K562 (cell line): ENCODE measurements around the gene FNDC4. TPM values are rescaled to one million over a fixed set of nuclear protein-coding genes. Genes with fewer than 3 reads are reported as not detected.
"Not testable (repeated sequence)": the region's sequence is repeated elsewhere in the genome, so short reads cannot be mapped to it uniquely, and the experiment has no call there.

Source experiments
- DPF2 ChIP-seq: fragments of 450-650 bp; IDR thresholded peaks from 2 replicates; pipeline ENCODE4 v1.6.1; 2016
- SMAD4 ChIP-seq: fragments of 250-450 bp; sonication (Bioruptor Pico); conservative IDR thresholded peaks from 2 replicates; pipeline ENCODE4 v1.8.0; 2021; ENCODE audit warnings: inconsistent platforms, mild to moderate bottlenecking, moderate library complexity
- SOX6 ChIP-seq: fragments of 450-650 bp; IDR thresholded peaks from 2 replicates; pipeline ENCODE4 v1.6.1; 2014; ENCODE audit warnings: mild to moderate bottlenecking
- polyA plus RNA-seq, 8 experiments: library from polyadenylated mRNA; depleted of rRNA in 4 of 8; stranded (reverse) in 5 of 8; unstranded in 3 of 8; fragments of >200 nt; fragmentation: Nextera tagmentation in 2 of 8; fragmentation: Illumina TruSeq in 1 of 8; extraction: Ambion mirVana in 2 of 8; extraction: Trizol in 1 of 8; gene quantifications; 2 replicates each; pipeline versions ENCODE4 v1.2.1 to v1.2.3, GENCODE V29; 2011 to 2014; ENCODE audit warnings: inconsistent platforms in 1 of 8, missing spikeins in 1 of 8
- total RNA-seq, 7 experiments: library from RNA; depleted of rRNA in 6 of 7; stranded (reverse); fragments of >200 nt in 6 of 7; fragmentation: Illumina TruSeq in 2 of 7; extraction: Trizol in 2 of 7; gene quantifications; 2 replicates each; pipeline versions ENCODE4 v1.2.1 to v1.2.3, GENCODE V29; 2011 to 2021; ENCODE audit warnings: low replicate concordance in 1 of 7
- TF ChIP-seq, protein P1 (sequence below), 2 experiments: fragments of 450-650 bp in 1 of 2; sonication (generic) in 1 of 2; formaldehyde crosslinking in 1 of 2; IDR thresholded peaks; 2 replicates each; pipeline versions ENCODE4 v1.7.1 to v1.9.0; 2016 to 2022; ENCODE audit warnings: inconsistent platforms in 1 of 2, mild to moderate bottlenecking in 1 of 2, missing genetic modification reagents in 1 of 2

FNDC4 gene
- total and polyA plus RNA-seq, 9 of the 15 experiments (the other 6 are each of a cell fraction or from before 2014, with no cell fraction given), result 0.28 to 4.9 (median 2.3) TPM

DNA sequence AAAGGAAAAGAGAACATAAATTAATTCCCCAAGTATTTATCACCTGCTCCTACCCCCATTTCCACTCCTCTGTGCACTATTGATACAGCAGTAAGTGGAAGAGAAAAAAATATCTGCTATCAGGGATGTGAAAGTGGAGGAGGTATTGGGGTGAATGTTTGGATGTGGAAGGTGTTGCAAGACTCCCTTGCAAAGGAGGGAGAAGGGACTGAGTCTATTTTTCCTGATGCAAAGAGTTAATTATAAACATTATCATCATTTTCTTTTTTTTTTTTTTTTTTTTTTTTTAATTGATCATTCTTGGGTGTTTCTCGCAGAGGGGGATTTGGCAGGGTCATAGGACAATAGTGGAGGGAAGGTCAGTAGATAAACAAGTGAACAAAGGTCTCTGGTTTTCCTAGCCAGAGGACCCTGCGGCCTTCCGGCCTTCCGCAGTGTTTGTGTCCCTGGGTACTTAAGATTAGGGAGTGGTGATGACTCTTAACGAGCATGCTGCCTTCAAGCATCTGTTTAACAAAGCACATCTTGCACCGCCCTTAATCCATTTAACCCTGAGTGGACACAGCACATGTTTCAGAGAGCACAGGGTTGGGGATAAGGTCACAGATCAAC, 43.9 kb upstream of the FNDC4 start (continued):
- TF ChIP-seq, protein P1, sequence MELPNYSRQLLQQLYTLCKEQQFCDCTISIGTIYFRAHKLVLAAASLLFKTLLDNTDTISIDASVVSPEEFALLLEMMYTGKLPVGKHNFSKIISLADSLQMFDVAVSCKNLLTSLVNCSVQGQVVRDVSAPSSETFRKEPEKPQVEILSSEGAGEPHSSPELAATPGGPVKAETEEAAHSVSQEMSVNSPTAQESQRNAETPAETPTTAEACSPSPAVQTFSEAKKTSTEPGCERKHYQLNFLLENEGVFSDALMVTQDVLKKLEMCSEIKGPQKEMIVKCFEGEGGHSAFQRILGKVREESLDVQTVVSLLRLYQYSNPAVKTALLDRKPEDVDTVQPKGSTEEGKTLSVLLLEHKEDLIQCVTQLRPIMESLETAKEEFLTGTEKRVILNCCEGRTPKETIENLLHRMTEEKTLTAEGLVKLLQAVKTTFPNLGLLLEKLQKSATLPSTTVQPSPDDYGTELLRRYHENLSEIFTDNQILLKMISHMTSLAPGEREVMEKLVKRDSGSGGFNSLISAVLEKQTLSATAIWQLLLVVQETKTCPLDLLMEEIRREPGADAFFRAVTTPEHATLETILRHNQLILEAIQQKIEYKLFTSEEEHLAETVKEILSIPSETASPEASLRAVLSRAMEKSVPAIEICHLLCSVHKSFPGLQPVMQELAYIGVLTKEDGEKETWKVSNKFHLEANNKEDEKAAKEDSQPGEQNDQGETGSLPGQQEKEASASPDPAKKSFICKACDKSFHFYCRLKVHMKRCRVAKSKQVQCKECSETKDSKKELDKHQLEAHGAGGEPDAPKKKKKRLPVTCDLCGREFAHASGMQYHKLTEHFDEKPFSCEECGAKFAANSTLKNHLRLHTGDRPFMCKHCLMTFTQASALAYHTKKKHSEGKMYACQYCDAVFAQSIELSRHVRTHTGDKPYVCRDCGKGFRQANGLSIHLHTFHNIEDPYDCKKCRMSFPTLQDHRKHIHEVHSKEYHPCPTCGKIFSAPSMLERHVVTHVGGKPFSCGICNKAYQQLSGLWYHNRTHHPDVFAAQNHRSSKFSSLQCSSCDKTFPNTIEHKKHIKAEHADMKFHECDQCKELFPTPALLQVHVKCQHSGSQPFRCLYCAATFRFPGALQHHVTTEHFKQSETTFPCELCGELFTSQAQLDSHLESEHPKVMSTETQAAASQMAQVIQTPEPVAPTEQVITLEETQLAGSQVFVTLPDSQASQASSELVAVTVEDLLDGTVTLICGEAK (IDR thresholded peaks at IDR 0.05), result 0 out of 2 replicates have a peak, but pooled peaks have one; percentile 21
- TF ChIP-seq, protein P1 (CRISPR knock-in tag; IDR thresholded peaks at IDR 0.05), result not testable (repeated sequence)
- TF ChIP-seq SMAD4 (CRISPR knock-in tag) (peak; percentile 20; the same call in 1 of the 2 replicates), DPF2 (peak; percentile 87), SOX6 (peak; percentile 91)
